Measurements from ENCODE around the gene PDE4D. TPM values are rescaled to one million over a fixed set of nuclear protein-coding genes. Genes with fewer than 3 reads are reported as not detected.

PDE4D gene
- total and polyA plus RNA-seq, 2 donors (not counting 3 experiments of a cell fraction or from before 2014, with no cell fraction given) = 34.5 to 51.2 TPM

GRCh38 chr5:59620535-59621212 lies 272.9 kb downstream of the PDE4D start:
- no peak overlapping the region for H3K4me2 ChIP-seq (ENCODE audit: insufficient read depth, low read length)
- intact Hi-C loops (cut with micrococcal nuclease) = no loop called here
- H3K36me3 ChIP-seq (ENCODE audit: control insufficient read depth in 2 of 2, extremely low read depth in 1 of 2, insufficient read depth in 2 of 2, low read length in 2 of 2) = no peaks in the 10 kb centered on the region
- H2AFZ ChIP-seq (ENCODE audit: low read depth, low read length) = no peak overlapping the region
- no peaks in the 10 kb centered on the region for H3K79me2 ChIP-seq (ENCODE audit: control insufficient read depth, insufficient read depth, low read length)
- no peaks in the 10 kb centered on the region for H4K20me1 ChIP-seq (replicated peaks; ENCODE audit: control insufficient read depth, extremely low read depth, insufficient read depth, low read length)
- BruUV-seq (replicated peaks) = no TSS peak
- peak; percentile 15 for FAIRE-seq
- no peaks in the 10 kb centered on the region for H3K9me1 ChIP-seq (replicated peaks; ENCODE audit: control insufficient read depth, extremely low read depth, insufficient read depth, low read length)
- DNase-seq (ENCODE audit: low read depth, low spot score) = no peak
- ChIA-PET CTCF (interaction anchor here (0.9 to 1.2 kb wide), 2 partner anchors 17 to 40 kb away, joined by 3 to 5 read pairs; no protein-coding TSS in a partner anchor), POLR2A (no interaction called here)
- H3K27ac ChIP-seq (ENCODE audit: insufficient read depth, low read depth, low read length) = no peak overlapping the region
- H3K9ac ChIP-seq (replicated peaks; ENCODE audit: extremely low read depth, insufficient read depth, low read length) = no peak overlapping the region
- no peak for TF ChIP-seq FOS (IDR thresholded peaks at IDR 0.05; ENCODE audit: borderline replicate concordance, insufficient read depth, low read length)
- TF ChIP-seq MAX (IDR thresholded peaks at IDR 0.05; ENCODE audit: insufficient read depth, insufficient read length) = no peak
- no peak for TF ChIP-seq CTCF (IDR thresholded peaks at IDR 0.05; ENCODE audit: extremely low read depth in 1 of 2, insufficient read depth in 1 of 2, low read depth in 1 of 2, low read length in 2 of 2)
- no peak for TF ChIP-seq POLR2A (IDR thresholded peaks at IDR 0.05; ENCODE audit: low read depth, low read length)
- no peak for TF ChIP-seq EZH2 (IDR thresholded peaks at IDR 0.05; ENCODE audit: borderline replicate concordance, low read depth, low read length, severe bottlenecking)
- no peak for TF ChIP-seq POLR2AphosphoS5 (IDR thresholded peaks at IDR 0.05; ENCODE audit: insufficient read depth, low read depth, low read length)
- no peak for TF ChIP-seq JUN (IDR thresholded peaks at IDR 0.05; ENCODE audit: borderline replicate concordance, insufficient read depth, insufficient read length, low read depth)
- no peak for TF ChIP-seq GATA2 (IDR thresholded peaks at IDR 0.05; ENCODE audit: insufficient read depth, insufficient read length, low read depth, low read length)
- no peak for TF ChIP-seq MYC (IDR thresholded peaks at IDR 0.05; ENCODE audit: low read depth, low read length)
- H3K27me3 ChIP-seq (ENCODE audit: control insufficient read depth in 2 of 2, insufficient read depth in 2 of 2, low read length in 2 of 2) = no peaks in the 10 kb centered on the region
- no peaks in the 10 kb centered on the region for H3K4me1 ChIP-seq (ENCODE audit: control insufficient read depth, extremely low read depth, insufficient read depth, low read length)
- H3K4me3 ChIP-seq (replicated peaks in 1 of 3; ENCODE audit: insufficient read depth in 1 of 3, low read depth in 1 of 3, low read length in 3 of 3) = no peak overlapping the region
- H3K9me3 ChIP-seq (replicated peaks; ENCODE audit: control insufficient read depth, insufficient read depth, low read length) = no peaks in the 10 kb centered on the region
- dilution Hi-C loops (cut with MboI; ENCODE audit: extremely low pct_ligation_motif_present, low sequenced_read_pairs) = no loop called here

All from endothelial cell of umbilical vein (primary cell).